SK-N-SH treated with all-trans-retinoic acid at 6 μM for 48 hours (cell line): Measurements from ENCODE around the gene DTNBP1.

Source experiments
- PATZ1 ChIP-seq: fragments of 250-450 bp; sonication (Bioruptor Pico); IDR thresholded peaks from 2 replicates; pipeline ENCODE4 v1.8.0; 2020; ENCODE audit warnings: mild to moderate bottlenecking, moderate library complexity, borderline replicate concordance
- POU6F1 ChIP-seq: fragments of 250-450 bp; sonication (Bioruptor Pico); IDR thresholded peaks from 2 replicates; pipeline ENCODE4 v1.8.0; 2021; ENCODE audit warnings: low read depth, mild to moderate bottlenecking, moderate library complexity, borderline replicate concordance
- RARB ChIP-seq: fragments of 250-450 bp; sonication (Bioruptor Pico); IDR thresholded peaks from 2 replicates; pipeline ENCODE4 v1.8.0; 2021; ENCODE audit warnings: mild to moderate bottlenecking, moderate library complexity
- TOX ChIP-seq: fragments of 250-450 bp; sonication (Bioruptor Pico); IDR thresholded peaks from 2 replicates; pipeline ENCODE4 v1.8.0; 2021; ENCODE audit warnings: mild to moderate bottlenecking, moderate library complexity, borderline replicate concordance
- ZC3H10 ChIP-seq: fragments of 250-450 bp; sonication (Bioruptor Pico); IDR thresholded peaks from 2 replicates; pipeline ENCODE4 v1.5.1; 2021; ENCODE audit warnings: mild to moderate bottlenecking, moderate library complexity

- no peak for TF ChIP-seq TOX (CRISPR knock-in tag)
- no peak for TF ChIP-seq RARB
- TF ChIP-seq PATZ1, result no peak
- no peak for TF ChIP-seq POU6F1 (CRISPR knock-in tag)
- TF ChIP-seq ZC3H10 (CRISPR knock-in tag), result no peak
Observed at GRCh38 chr6:15519681-15520080, 143.1 kb downstream of the DTNBP1 start.
